ENCODE data around the gene GSTP1.

Gene GSTP1

DNA sequence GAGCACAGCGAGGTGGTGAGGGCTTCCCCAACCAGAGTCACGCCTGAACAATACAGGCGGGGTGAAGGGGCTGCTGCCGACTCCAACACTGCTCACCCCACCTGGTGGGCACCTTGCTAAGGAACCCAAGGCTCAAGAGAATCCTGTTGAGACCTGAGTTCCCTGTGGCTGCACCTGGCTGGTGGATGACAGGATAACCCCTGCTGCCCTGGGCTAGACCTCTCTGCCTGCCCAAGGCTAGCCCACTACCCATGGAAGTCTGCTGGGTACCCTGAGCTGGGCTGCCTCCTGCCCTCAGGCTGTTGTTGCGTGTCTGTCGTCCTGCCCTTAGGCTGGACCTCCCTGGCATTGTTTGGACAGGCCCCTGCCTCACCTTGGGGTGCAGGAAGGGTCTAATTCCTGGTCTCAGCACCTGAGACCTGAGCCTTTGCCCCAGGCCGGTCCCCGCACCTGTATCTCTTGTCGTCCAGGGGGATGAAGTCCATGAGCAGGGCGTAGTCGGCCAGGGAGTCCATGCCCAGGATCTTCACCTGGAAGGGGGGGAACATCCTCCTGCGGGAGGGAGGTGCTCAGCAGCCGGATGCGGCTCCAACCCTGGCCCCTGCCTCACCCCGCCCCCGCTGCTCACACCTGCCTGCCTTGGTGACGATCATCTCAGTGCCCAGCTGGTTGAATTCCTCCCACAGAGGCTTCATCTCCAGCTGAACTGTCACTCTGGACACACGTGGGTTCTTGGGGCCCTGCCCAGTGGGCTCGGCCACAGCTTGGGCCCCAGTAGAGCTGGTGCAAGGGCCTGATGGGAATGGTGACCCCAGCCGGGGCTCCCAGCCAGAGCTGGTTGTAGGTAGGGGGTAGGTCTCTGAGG, 51.0 kb downstream of the GSTP1 start:
- no peak for DNase-seq (ENCODE audit: low read depth, low spot score)

DNA sequence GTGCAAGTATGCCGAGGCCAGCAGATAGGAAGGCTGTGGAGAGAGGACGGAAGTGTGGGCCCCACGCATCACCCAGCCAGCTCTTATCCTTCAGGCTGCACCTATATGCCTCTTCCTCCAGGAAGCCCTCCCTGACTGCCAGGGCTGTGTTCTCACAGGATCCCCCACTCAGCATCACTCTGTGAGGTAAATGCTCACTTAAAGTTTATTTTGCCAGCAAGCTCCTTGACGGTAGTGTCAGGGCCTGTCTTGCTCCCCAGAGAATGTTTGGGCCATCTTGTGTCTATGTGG, 51.6 kb downstream of the GSTP1 start:
- no peak for DNase-seq (ENCODE audit: low read depth, low spot score)
- Histone ChIP-seq H3K4me3 (no peak overlapping the region), H3K9me3 (ENCODE audit: low read depth, low read length) (no peaks in the 10 kb centered on the region), H3K9ac (ENCODE audit: insufficient read length) (no peak overlapping the region), H3K27ac (no peak overlapping the region), H3K36me3 (ENCODE audit: insufficient read depth, low read length) (no peaks in the 10 kb centered on the region)
- TF ChIP-seq EZH2 (IDR thresholded peaks at IDR 0.05) = no peak
- no peak for TF ChIP-seq POLR2AphosphoS5 (IDR thresholded peaks at IDR 0.05; ENCODE audit: borderline replicate concordance, low read depth, low read length)
- TF ChIP-seq FOXP2 (optimal IDR thresholded peaks at IDR 0.05; ENCODE audit: control extremely low read depth, extremely low read length, insufficient read depth) = no peak

More for the DNA sequence above, 51.0 kb downstream of the GSTP1 start:
- no peaks in the 10 kb centered on the region for H3K36me3 ChIP-seq (ENCODE audit: insufficient read depth, low read length)
- H3K27ac ChIP-seq = no peak overlapping the region
- no peak overlapping the region for H3K9ac ChIP-seq (ENCODE audit: insufficient read length)
- no peak overlapping the region for H3K4me3 ChIP-seq
- no peak for TF ChIP-seq EZH2 (IDR thresholded peaks at IDR 0.05)
- no peak for TF ChIP-seq POLR2AphosphoS5 (IDR thresholded peaks at IDR 0.05; ENCODE audit: borderline replicate concordance, low read depth, low read length)
- no peak for TF ChIP-seq FOXP2 (optimal IDR thresholded peaks at IDR 0.05; ENCODE audit: control extremely low read depth, extremely low read length, insufficient read depth)
- H3K9me3 ChIP-seq (ENCODE audit: low read depth, low read length) = no peaks in the 10 kb centered on the region
